GM19455 (cell line): Measurements from ENCODE around the gene KLF5.

Experiments used
- ATAC-seq: cut with Tn5 transposase; IDR thresholded peaks from one replicate; pipeline ENCODE4 v1.9.1; 2021; ENCODE audit not compliant: unreplicated experiment

KLF5 gene

GRCh38 chr13:73059460-73060250, 850 bp downstream of the KLF5 start:
- ATAC-seq = peak; percentile 49

DNA sequence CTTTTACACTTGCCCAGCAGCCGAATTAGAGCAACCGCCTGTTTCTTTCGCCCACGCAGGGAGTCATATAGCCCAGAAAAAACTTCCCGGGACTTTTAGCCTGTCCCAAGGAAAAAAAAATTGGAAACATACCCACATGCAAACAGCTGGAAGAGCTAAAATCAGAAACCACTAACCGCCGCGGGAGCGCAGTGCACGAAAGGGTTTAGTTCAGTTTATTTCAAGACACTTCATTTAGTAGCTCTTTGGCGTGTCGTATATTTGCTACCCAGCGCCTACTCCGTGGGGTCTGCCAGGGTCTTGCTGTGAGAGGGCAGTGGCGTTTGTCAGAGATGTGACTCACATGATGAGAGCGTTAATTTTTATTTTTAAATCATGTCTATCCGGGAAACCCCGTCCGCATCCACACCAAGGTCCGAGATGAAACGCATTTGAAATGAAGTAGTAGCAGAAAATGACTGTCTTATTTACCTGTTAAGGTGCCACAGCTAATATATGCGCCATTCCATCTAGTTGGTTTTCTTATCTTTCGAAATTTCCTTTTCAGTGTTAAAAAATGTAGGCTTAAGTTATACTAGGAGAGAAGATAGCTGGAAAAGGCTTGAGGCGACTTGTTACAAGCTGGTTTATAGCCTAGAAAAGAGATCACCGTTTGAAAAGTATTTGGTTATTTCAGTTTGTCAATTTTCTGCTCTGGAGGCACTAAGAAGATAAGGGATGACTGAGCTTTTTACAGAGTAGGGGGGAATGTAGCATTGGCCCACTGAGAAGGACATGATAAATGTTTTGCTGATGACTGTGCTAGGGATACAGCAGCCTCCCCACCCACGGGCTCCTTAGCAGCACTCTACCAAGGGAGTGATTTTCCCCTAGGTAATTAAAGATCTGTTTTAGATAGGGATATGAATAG, 1.7 kb downstream of the KLF5 start:
- no peak for ATAC-seq

GRCh38 chr13:73061473-73061872, 2.7 kb downstream of the KLF5 start:
- no peak for ATAC-seq

DNA sequence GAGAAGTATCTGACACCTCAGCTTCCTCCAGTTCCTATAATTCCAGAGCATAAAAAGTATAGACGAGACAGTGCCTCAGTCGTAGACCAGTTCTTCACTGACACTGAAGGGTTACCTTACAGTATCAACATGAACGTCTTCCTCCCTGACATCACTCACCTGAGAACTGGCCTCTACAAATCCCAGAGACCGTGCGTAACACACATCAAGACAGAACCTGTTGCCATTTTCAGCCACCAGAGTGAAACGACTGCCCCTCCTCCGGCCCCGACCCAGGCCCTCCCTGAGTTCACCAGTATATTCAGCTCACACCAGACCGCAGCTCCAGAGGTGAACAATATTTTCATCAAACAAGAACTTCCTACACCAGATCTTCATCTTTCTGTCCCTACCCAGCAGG, 3.1 kb downstream of the KLF5 start:
- ATAC-seq = no peak

DNA sequence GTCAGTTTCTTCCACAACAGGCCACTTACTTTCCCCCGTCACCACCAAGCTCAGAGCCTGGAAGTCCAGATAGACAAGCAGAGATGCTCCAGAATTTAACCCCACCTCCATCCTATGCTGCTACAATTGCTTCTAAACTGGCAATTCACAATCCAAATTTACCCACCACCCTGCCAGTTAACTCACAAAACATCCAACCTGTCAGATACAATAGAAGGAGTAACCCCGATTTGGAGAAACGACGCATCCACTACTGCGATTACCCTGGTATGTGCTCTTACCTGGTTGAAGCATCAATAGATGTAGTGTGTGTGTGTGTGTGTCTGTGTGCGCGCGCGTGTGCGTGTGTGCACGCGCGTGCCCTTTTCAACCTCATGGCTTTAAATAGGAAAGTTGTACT, 3.7 kb downstream of the KLF5 start:
- ATAC-seq = no peak

- no peak for ATAC-seq
Measured at GRCh38 chr13:73063166-73063565, 4.4 kb downstream of the KLF5 start.

DNA sequence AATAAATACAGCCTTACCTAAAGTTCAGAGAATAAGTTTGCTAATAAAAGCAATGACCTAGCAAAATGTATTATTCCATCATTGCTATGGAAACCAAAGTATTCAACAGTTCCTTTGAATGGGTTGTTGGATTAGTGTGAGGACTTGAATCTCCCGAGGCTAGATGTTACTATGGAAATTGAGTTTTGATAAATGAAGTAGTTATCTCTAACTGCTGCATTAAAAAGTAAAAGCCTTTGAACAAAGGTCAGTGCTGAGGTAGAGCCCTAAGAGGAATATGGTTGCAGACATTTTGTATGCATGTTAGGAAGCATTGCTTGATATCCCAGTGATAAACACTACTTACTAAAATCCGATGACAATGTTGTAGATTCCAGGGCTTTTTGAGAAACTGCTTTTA, 6.2 kb downstream of the KLF5 start:
- no peak for ATAC-seq

GRCh38 chr13:73065665-73066340, 7.0 kb downstream of the KLF5 start:
- ATAC-seq = no peak

DNA sequence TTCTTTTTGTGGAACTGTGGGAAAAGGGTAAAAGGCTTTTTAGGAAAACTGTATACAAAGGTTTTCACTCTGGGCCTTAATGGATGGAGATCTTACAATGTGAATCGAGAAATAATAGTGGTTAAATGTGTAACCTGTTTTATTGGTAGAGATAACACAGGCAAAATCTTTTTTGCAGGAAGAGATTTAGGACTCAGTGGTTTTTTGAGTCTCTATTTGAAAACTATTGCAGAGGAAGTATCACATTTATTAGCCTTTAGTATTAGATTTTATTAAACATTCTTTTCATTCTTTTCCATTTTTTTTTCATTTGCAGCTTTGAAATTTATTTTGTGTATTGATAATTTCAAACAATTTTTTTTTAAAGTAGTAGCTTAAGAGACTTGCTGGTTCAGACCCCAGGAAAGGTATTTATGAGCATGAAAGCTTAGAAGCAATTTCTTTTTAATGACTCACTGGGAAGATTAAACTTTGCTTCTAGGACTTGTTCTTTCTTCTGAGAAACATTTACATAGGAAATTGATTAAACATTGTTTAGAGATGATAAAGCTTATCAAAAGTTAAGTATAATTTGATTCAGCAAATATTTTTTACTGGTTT, 10.5 kb downstream of the KLF5 start:
- no peak for ATAC-seq

GRCh38 chr13:73070451-73071098, 11.8 kb downstream of the KLF5 start:
- no peak for ATAC-seq

DNA sequence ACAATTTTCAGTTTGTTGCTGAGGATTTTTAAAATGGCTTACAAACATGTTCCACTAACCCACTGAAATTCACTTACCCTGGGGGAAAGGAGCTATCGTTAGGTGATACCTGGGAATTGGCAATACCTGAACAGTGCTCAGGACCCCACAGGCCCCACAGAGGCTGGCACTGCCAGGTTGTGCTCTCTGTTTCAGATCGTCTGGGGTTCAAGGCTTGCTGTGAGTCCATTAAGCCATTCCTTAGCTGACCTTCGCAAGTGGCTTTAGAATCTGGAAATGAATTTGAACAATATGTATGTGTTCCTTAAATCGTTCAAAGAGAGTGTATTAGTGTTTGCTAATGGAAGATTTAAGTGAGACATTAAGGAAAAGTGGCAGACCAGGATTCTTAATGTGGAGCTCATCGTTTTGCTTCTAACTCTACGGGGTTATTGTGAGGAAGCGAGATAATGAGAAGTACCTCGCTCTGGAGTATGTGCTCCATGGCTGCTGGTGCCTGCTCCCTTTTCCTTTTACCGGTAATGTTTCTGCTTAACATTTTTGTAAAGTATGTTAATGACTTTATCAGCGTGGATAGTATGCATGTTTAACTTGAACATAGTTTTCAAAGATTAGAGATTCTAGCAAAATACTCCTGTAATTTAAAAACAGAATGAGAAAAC, 13.6 kb downstream of the KLF5 start:
- no peak for ATAC-seq

DNA sequence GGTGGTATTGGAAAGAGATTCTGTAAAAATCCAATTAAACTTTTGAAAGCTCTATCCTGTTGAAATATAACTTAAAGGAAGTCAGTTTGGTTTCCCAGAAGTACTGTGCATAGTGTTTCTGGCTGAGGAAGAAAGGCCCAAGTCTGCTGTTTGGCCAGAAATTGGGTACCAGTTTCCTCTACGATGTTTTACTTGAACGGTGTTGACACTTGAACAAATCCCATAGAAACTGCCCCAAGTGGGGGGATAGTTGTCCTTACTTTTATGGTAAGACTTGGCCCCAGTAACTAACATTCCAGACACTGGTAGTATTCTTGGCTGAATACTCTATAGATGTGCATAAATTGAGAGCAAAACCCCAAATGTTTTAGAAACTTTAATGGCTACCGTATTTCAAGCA, 14.2 kb downstream of the KLF5 start:
- ATAC-seq = no peak

DNA sequence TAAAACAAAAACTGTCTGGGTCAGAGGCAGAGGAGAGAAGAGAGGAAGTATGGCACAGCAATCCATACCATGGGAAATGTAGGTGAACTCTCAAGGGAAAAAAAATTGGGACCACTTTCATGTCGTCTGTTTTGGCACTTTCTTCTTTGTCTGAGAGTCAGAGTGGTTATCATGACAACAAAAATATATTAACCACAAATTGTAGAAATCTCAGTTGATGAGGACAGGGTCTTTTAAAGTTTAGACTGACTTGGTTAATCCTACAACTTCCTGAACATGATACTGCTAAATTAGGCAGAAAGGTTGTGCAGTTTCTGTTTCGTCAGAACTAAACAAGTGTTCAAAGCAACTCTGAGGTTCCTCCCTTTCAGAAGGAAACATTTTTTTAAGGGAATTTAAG, 15.2 kb downstream of the KLF5 start:
- ATAC-seq = no peak

- no peak for ATAC-seq
Measured at GRCh38 chr13:73074926-73075325, 16.1 kb downstream of the KLF5 start.

DNA sequence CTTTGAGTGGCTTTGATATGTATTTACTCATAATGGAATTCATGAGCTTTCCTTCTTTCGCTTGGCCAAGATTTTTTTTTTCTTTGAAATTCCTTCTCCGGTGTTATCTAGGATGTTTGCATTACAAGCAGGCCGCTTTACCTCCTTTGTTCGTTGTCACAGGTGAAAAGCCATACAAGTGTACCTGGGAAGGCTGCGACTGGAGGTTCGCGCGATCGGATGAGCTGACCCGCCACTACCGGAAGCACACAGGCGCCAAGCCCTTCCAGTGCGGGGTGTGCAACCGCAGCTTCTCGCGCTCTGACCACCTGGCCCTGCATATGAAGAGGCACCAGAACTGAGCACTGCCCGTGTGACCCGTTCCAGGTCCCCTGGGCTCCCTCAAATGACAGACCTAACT, 16.7 kb downstream of the KLF5 start:
- no peak for ATAC-seq

DNA sequence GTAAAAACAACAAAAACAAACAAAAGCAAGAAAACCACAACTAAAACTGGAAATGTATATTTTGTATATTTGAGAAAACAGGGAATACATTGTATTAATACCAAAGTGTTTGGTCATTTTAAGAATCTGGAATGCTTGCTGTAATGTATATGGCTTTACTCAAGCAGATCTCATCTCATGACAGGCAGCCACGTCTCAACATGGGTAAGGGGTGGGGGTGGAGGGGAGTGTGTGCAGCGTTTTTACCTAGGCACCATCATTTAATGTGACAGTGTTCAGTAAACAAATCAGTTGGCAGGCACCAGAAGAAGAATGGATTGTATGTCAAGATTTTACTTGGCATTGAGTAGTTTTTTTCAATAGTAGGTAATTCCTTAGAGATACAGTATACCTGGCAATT, 17.1 kb downstream of the KLF5 start:
- ATAC-seq = no peak

GRCh38 chr13:73077865-73078264, 19.1 kb downstream of the KLF5 start:
- ATAC-seq = no peak

DNA sequence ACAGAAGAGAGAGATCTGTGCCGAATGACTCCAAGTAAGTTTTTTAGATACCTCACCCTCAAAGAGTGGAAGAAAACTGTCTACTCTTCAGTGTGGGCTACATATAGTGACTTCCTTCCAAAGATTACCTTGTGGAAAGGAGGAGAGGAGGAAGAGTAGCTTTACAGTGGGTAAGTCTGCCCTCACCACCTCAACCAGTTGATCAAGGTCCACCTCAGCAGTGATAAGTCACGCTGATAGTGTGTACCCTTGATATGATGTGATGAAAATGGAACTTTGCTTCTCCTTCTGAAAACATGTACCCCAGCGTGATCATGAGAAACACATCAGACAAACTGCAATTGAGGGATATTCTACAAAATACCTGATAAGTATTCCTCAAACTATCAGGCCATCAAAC, 20.6 kb downstream of the KLF5 start:
- ATAC-seq = no peak

GRCh38 chr13:73081256-73081915, 22.6 kb downstream of the KLF5 start:
- ATAC-seq = no peak

DNA sequence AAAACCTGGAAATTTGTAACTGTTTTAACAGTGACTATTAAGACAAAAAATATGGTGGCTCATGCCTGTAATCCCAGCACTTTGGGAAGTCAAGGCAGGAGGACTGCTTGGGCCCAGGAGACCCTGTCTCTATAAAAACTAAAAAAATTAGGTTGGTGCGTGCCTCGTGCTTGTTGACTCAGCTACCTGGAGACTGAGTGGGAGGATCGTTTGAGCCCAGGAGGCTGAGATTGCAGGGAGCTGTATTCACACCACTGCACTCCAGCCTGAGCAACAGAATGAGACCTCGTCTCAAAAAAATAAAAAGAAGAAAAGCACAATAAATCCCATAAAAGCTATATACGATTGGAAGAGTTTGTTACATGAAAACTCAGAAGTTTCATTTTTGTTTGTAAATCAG, 23.7 kb downstream of the KLF5 start:
- no peak for ATAC-seq
